GM18507 (cell line): ENCODE results near the gene TNIK.

Experiments used
- DNase-seq: peaks from one replicate; pipeline ENCODE4 v3.0.0; 2011; ENCODE audit warnings: low read depth; ENCODE audit not compliant: insufficient read length; ENCODE audit errors: extremely low spot score
- FAIRE-seq: peaks from 2 replicates; lab custom pipeline; 2011; peaks lifted over from hg19 to GRCh38; lab: Jason Lieb, UNC

Gene TNIK

DNA sequence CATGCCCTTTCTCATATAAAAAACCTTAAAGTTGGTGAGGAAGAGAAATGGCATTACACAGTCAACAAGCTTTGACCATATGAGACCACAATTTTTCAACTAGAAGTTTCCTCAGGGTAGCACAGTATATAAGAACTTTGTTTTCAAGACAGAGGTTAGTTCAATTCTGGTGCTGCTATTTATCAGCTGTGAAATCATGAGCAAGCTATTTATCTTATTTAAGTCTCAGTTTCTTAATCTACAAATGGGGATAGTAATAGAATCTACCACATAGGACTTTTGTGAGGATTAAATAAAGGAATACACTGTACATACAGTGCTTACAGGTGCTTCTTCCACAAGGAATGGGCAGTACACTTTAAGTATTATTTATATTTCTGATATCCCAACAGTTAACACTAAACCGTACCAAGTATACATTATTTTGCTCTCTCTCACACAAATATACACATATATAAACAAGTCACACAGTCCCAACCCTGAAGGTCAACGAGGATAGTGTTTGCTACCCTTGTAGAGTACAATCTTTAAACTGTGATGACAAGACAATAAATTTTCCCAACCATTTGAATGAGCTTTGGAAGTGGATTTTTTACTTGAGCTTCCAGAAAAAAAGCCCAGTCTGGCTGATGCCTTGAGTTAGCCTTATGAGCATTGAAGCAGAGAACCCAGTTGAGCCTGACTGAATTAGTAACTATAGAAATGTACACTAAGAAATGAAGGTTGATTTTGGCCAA lies 178.8 kb downstream of the TNIK start:
- peak; percentile 77 for FAIRE-seq
- no peak for DNase-seq

DNA sequence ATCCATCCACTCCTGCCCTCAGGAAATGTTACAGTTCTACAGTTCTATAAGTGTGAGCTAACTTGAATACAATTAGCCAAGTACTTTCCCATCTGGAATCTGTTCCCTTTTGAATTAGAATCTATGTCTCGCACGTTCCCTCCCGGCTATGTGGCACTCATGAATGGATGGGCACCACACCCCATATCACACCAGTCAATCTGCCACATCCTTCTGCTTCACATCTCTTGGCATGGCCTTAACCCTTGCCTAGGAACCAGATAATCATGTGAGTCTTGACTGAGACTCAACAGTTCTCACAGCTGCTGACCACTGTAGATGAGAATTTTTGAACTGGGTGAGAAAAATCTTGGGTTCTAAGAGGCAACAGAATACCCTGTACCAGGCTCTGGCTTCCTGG lies 180.2 kb downstream of the TNIK start:
- FAIRE-seq, result no peak
- DNase-seq, result no peak

DNA sequence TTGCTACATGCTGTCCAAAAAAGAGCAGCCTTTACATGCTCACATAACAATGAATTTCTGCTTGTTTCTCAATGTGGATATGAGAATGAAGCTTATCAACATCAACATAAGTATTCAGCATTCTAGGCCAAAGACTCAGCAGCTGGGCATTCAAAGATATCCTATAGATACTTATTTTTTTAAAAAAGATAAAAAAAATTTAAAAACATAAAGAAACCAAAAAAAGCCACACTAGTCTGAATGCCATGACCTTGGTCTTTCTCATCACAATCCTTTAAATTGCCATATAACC lies 182.0 kb downstream of the TNIK start:
- FAIRE-seq (no peak), DNase-seq (no peak)

DNA sequence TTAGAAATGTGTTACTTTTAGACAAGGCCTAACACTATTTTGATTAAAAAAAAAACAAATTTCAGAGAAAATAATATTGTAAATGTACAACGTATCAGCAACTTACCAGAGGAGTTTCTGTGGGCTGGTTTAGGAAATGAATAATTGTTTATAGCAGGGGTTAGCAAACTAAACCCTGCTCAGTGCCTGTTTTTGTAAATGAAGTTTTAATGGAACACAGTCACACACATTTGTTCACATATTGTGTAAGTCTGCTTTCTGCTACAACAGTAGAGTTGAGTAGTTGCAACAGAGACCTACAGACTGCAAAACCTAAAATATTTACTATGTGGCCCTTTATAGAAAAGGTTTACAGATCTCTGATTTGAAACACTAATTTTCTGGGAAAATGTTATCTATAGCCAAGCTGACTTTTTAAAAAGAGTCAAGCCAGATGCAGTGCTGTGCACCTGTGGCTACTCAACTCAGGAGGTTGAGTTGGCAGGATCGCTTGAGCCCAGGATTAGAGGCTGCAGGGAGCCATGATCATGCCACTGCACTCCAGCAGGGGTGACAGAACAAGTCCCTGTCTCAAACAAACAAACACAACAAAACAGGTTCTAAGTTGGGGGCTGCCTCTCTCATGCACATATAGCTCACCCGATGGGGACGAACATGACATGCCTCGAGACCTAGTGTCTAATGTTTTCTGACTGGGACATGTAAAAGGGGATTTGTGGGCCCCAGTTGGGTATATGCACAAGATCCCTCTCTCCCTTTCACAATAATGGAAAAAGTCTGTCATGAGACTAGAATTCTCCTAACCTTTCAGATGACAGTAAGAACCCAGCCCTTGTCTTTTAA lies 182.5 kb downstream of the TNIK start:
- DNase-seq (no peak), FAIRE-seq (peak; percentile 56)

GRCh38 chr3:171276923-171277322 lies 183.3 kb downstream of the TNIK start:
- FAIRE-seq, result no peak
- no peak for DNase-seq

DNA sequence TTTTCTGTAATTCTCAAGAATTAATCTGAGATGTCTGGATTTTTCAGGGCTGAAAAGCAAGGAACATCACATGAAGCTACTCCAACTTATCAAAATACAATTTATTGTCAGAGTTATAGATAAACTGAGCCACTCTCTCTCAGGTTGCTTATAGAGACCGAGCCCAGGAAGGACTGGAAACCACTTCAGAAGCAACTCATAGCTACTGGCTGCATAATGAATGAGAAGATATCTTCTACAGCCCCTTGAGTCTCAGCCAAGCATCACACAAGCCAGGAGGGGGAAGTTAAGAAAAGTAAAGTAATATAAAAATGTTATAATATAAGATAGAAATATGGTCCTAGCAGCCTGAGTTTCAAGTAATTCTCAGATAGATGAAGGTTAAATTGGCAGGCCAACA lies 186.0 kb downstream of the TNIK start:
- no peak for DNase-seq
- FAIRE-seq, result no peak

GRCh38 chr3:171270541-171270940 lies 189.7 kb downstream of the TNIK start:
- FAIRE-seq (peak; percentile 5), DNase-seq (no peak)

GRCh38 chr3:171269542-171269941 lies 190.7 kb downstream of the TNIK start:
- peak; percentile 71 for FAIRE-seq
- no peak for DNase-seq

DNA sequence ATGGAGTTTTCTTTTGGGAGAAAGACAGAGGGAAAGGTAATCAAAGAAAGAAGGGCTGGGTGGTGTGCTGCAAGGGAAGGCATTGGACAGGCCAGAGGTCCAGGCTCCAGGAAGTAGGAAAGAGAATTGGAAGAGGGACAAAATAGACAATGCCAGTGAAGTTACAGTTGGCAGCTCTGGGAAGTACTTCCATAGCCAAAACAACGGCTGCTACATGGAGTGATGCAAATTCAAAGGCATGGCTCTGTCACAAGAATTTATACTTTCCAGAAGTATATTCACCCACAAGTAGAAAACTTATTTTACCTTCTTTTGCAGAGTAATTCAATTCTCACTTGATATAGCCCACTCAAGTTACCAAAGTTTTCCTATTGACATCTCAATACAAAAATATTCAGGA lies 191.5 kb downstream of the TNIK start:
- DNase-seq, result no peak
- no peak for FAIRE-seq

GRCh38 chr3:171267104-171267503 lies 193.1 kb downstream of the TNIK start:
- FAIRE-seq, result peak; percentile 58

GRCh38 chr3:171266740-171267073 lies 193.5 kb downstream of the TNIK start:
- DNase-seq (no peak), FAIRE-seq (no peak)

More at GRCh38 chr3:171267104-171267503, 193.1 kb downstream of the TNIK start:
- DNase-seq, result no peak

GRCh38 chr3:171266034-171266739 lies 194.0 kb downstream of the TNIK start:
- no peak for DNase-seq
- peak; percentile 33 for FAIRE-seq

DNA sequence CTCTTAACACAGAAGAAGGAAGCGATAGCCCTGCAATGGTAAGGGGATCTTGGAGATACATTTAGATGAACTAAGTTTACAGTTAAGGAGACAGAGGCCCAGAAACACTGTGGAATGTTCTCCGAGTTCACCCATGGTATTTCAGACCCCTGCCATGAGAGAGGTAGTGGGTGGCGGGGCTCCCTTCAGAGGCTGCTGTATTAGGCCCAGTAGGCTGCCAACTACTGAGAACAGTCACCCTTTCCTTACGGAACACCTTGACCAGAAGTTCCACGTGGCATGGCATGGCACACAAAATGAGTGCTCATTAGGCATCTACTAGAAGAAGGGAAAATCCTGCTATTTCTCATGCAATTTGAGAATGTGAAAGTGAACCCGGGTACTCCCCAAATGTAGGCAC lies 195.4 kb downstream of the TNIK start:
- DNase-seq, result no peak
- no peak for FAIRE-seq

DNA sequence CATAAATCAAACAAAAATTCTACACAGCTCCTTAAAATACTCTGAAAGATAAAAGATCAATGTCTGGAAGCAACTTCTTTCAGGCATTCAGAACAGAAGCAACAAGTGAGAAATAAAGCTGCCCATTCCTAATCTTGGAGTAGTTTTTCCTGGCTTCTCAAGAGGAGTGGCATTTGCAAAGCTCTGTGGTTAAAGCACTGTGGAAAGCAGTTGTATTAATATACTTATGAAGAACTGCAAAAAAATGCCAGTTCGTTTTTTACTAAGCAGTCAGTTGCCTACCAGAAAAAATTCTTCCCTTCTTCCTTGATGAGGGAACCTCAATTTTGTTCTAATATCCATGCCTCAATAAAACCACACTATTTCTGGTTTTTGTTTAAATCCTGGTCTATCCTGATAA lies 197.8 kb downstream of the TNIK start:
- DNase-seq (no peak), FAIRE-seq (peak; percentile 49)

DNA sequence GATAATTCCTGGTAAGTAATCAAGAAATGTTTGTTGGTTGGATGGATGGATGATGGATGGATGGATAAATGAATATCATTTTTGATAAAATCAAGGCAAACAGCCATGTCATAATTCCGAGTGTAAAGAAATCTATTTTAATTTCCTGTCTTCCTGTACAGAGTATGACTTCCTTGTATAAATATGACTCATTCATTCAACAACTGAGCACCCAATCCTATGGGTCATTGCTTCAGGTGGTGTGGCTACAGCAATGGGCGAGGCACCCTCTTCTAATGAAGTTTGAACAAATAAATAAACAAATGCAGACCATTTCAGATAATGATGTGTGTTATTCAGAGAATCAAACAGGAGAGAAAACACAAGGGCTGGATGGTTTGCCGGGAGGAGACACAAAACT lies 198.7 kb downstream of the TNIK start:
- DNase-seq (no peak), FAIRE-seq (no peak)

DNA sequence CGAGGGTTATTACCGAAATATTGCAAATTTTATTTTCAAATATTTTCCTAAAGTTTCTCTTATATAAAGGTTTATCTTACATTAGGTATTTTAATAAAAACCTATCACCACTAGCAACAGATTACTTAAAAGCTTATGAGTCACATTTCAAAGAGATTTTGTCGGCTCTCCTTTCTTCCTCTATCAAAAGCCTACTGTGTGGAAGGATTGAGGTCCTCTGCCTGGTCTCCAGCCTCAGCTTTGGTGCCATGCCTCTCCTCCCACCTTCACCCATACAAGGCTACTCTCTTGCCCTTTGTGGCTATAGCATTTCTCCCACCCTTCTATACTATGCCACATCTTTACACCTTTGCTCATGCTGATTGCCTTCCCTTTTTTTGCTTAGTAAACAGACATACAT lies 199.3 kb downstream of the TNIK start:
- DNase-seq (no peak), FAIRE-seq (no peak)

DNA sequence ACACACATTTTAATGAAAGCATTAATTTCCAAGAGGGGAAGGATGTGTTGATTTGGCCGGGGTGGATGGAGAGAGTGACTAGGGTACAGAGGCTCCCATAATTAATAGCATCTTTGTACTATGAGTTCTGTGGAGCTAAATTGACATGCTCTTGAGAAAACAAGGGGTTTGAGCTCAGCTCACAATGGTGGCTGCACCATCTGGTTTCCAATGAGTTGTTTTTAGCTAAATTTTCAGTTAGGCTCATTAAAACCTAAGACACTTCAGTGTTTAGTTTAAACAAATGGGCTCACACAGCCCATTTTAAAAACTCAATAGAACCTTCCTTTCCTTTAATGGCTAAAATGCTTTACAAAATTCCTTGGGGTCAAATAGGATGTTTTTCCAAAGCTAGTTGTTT lies 199.7 kb downstream of the TNIK start:
- DNase-seq (no peak), FAIRE-seq (no peak)

DNA sequence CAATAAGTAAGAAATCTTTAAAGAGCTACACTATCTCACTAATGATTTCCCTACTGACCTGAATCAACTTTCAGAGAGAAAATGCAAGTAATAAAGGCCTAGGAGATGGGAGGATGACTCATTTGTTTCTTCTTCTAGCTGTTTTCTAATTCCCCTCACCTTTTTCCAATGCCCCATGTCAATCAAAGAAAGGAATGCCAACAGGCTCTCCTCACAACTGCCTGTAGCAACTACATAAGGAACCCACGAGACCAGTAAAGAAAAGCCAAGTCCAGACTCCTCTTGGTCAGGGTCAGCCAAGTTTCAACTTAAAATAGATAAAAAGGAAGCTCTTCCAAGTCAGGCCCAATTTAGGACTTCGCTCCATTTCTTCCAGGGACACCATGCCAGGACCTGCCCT lies 201.9 kb downstream of the TNIK start:
- no peak for DNase-seq
- peak; percentile 75 for FAIRE-seq

- DNase-seq (no peak), FAIRE-seq (peak; percentile 96)
These were observed 202.7 kb downstream of the TNIK start for GRCh38 chr3:171257251-171258203.
